Measurements from ENCODE around the gene FUNDC2.

The FUNDC2 gene

DNA sequence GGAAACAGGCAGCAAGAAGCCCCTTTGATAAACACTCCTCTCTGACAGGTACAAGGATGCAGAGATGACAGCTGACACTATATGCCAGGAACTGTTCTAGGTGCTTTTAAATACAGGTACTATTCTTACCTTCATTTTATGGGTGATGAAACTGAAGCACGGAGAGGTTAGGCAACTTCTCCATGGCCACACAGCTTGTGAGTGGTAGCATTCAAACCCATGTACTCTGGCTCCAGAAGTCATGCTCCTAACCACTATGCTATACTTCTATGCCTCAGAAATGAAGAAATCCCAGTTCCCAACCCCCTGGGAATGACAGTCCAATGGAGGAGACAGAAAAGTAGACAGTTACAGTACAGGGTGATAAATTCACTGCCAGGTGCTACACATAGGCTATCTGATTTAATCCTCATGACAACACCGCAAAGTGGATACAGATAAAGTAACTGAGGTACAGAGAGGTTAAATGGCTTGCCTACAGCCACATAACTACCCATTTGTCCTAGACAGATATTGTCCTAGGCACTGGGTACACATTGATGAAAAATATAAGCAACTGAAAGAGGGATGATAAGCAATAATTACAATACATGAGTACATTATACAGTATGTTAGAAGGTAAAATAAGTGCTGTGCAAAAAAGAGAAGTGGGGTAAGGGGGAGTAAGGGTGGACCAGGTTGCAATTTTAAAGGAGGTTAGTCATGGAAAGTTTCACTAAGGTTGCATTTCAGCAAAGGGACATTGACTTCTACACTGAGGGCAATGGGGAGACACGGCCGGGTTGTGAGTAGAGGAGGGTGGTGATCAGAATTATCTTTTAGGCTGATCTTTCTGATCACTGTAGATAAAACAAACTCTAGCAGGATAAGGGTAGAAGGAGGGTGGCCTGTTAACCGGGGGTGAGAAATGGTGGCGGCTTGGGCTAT, 2.5 kb upstream of the FUNDC2 start:
- H3K4me1 ChIP-seq, result peaks cover 13% of the 10 kb centered on the region
- no peak overlapping the region for H3K4me2 ChIP-seq
- H3K27ac ChIP-seq, result no peak overlapping the region
- no peaks in the 10 kb centered on the region for H3K36me3 ChIP-seq
- H3K27me3 ChIP-seq, result peaks cover 46% of the 10 kb centered on the region
- no peak overlapping the region for H3K9ac ChIP-seq
- H3K4me3 ChIP-seq, result no peak overlapping the region
- no peak for TF ChIP-seq Cebpa-rat (IDR thresholded peaks at IDR 0.05)
- H3K9me3 ChIP-seq, result no peaks in the 10 kb centered on the region
- H4K20me1 ChIP-seq, result 0 out of 2 replicates have a peak, but pooled peaks cover 7% of the 10 kb centered on the region

DNA sequence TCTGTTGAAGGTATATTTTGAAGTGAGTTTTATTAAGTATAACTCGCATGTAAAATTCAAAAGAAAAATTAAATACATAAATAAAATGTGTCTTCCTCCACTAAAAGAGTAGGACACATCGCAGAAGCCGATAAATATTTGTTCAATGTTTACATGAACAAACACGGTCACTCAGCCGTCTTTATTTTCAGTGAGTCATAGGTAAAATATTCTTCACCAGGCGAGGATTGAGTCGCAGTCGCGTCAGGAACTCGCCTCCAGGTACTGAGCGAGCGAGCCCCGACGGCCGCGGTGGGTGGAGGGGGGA, 271 bp upstream of the FUNDC2 start:
- 0 out of 2 replicates have a peak, but pooled peaks cover 10% of the 10 kb centered on the region for H4K20me1 ChIP-seq
- H3K27ac ChIP-seq, result no peak overlapping the region
- H3K36me3 ChIP-seq, result no peaks in the 10 kb centered on the region
- peak overlapping the region; percentile 73 for H3K4me3 ChIP-seq
- TF ChIP-seq Cebpa-rat (IDR thresholded peaks at IDR 0.05), result no peak
- H3K4me2 ChIP-seq, result peak overlapping the region; percentile 37; the same call in 1 of the 2 replicates
- H3K9me3 ChIP-seq, result no peaks in the 10 kb centered on the region
- H3K27me3 ChIP-seq, result peaks cover 39% of the 10 kb centered on the region
- H3K4me1 ChIP-seq, result peaks cover 13% of the 10 kb centered on the region
- peak overlapping the region; percentile 63 for H3K9ac ChIP-seq

DNA sequence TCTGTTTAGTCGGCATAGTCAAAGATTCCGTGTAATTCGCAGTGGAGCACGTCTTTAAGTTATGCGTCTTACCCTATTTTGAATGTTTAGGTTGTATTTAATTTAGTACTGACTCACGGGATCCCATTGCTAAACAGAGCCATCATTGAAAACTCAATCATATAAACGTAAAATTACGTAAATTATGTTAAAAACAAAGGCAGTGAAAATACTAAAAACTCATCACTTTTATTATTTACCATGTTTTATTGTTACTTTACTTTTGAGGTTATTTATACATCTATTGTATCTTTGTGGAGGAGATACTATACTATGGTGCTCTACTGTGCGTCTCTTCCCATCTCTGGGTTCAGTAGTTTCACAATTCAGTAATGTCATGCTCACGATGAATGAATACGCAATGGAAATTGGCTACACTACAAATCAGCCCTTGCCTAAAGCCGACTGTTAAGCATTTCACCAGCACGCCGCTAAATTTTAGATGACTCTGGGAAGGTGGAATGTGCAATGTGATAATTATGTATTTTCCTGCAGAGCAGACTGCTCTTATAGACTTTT, 944 bp downstream of the FUNDC2 start:
- no peak for TF ChIP-seq Cebpa-rat (IDR thresholded peaks at IDR 0.05)
- Histone ChIP-seq H3K4me2 (peak overlapping the region; percentile 75), H3K9ac (peak overlapping the region; percentile 90), H3K36me3 (no peaks in the 10 kb centered on the region), H3K4me1 (peaks cover 13% of the 10 kb centered on the region), H3K9me3 (no peaks in the 10 kb centered on the region), H3K27me3 (peaks cover 28% of the 10 kb centered on the region), H4K20me1 (0 out of 2 replicates have a peak, but pooled peaks cover 10% of the 10 kb centered on the region), H3K27ac (peak overlapping the region; percentile 96), H3K4me3 (peak overlapping the region; percentile 73)

DNA sequence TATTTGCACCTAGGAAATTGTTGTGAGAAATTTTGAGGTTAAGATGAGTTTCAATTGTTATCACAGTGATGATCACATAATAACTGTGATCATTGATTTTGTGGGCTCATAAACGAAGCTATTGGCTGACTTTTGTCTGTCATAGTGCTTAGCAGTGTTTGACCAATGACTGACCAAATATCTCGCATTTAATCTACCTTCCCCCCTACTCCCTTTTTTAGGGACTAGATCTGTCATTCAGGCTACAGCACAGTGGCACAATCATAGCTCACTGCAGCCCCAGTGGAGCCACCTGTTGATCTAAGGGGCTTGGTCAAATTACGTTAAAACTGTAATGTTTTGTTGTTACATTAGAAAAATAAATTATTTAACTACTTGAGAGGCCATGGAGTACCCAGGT, 1.5 kb downstream of the FUNDC2 start:
- Histone ChIP-seq H3K9me3 (no peaks in the 10 kb centered on the region), H3K27ac (peak overlapping the region; percentile 96; the same call in 1 of the 2 replicates), H3K27me3 (peaks cover 26% of the 10 kb centered on the region), H3K4me1 (peaks cover 13% of the 10 kb centered on the region), H3K36me3 (no peaks in the 10 kb centered on the region), H3K4me3 (peak overlapping the region; percentile 73), H3K9ac (peak overlapping the region; percentile 90; the same call in 1 of the 2 replicates), H3K4me2 (peak overlapping the region; percentile 75), H4K20me1 (0 out of 2 replicates have a peak, but pooled peaks cover 10% of the 10 kb centered on the region)
- TF ChIP-seq Cebpa-rat (IDR thresholded peaks at IDR 0.05), result no peak

DNA sequence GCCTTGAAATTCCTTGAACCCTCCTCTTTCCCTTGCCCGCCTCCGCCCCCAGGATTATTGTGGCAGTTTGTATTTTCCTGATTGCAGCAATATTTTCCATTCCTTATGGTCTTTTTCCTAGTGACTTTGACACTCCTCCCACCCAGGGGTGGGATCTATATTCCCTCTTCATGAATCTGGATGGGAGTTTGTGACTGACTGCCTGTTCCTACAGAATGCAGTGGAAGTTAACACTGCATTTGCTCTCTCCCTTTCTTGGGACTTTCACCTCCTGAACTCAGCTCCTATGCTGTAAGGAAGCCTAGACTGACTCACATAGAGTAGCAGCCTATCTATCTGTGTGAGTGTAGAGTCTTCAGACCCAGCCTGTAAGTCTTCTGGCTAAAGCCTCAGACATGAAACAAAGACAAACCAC, 2.2 kb downstream of the FUNDC2 start:
- Histone ChIP-seq H3K36me3 (no peaks in the 10 kb centered on the region), H3K9me3 (no peaks in the 10 kb centered on the region), H4K20me1 (0 out of 2 replicates have a peak, but pooled peaks cover 10% of the 10 kb centered on the region), H3K4me1 (peaks cover 13% of the 10 kb centered on the region), H3K4me2 (peak overlapping the region; percentile 75; the same call in 1 of the 2 replicates), H3K27me3 (peaks cover 18% of the 10 kb centered on the region), H3K27ac (no peak overlapping the region), H3K9ac (no peak overlapping the region), H3K4me3 (no peak overlapping the region)
- no peak for TF ChIP-seq Cebpa-rat (IDR thresholded peaks at IDR 0.05)

DNA sequence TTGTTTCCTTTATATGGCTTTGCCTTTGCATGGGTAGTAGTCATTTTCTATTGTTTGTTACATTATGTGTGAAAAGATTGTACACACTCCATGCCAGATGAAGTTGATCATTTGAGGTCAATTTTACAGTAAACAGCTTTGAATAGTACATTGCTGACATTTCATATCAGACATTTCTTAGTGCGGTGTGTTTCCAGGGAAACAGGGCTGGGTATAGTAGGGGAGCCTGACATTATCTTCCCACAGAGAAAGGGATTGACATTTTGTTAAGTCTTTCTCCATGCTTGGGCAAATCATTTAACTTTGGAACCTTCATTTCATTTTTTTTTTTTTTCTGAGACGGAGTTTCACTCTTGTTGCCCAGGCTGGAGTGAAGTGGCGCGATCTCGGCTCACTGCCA, 5.0 kb downstream of the FUNDC2 start:
- Histone ChIP-seq H3K4me3 (no peak overlapping the region), H3K4me2 (no peak overlapping the region), H3K36me3 (peaks cover 12% of the 10 kb centered on the region), H3K4me1 (peaks cover 13% of the 10 kb centered on the region), H3K9me3 (peaks cover 25% of the 10 kb centered on the region), H4K20me1 (0 out of 2 replicates have a peak, but pooled peaks cover 10% of the 10 kb centered on the region), H3K27me3 (peaks cover 8% of the 10 kb centered on the region; the same call in 1 of the 2 replicates), H3K27ac (no peak overlapping the region), H3K9ac (no peak overlapping the region)
- no peak for TF ChIP-seq Cebpa-rat (IDR thresholded peaks at IDR 0.05)

- H4K20me1 ChIP-seq, result no peaks in the 10 kb centered on the region
- H3K4me3 ChIP-seq, result no peak overlapping the region
- H3K9ac ChIP-seq, result no peak overlapping the region
- no peak for TF ChIP-seq Cebpa-rat (IDR thresholded peaks at IDR 0.05)
- no peak overlapping the region for H3K27ac ChIP-seq
- H3K36me3 ChIP-seq, result peaks cover 17% of the 10 kb centered on the region
- H3K9me3 ChIP-seq, result peaks cover 38% of the 10 kb centered on the region
- no peaks in the 10 kb centered on the region for H3K4me1 ChIP-seq
- H3K4me2 ChIP-seq, result no peak overlapping the region
- H3K27me3 ChIP-seq, result peaks cover 7% of the 10 kb centered on the region; the same call in 1 of the 2 replicates
Measured at GRCh38 chrX:155035688-155036087, 9.0 kb downstream of the FUNDC2 start.

DNA sequence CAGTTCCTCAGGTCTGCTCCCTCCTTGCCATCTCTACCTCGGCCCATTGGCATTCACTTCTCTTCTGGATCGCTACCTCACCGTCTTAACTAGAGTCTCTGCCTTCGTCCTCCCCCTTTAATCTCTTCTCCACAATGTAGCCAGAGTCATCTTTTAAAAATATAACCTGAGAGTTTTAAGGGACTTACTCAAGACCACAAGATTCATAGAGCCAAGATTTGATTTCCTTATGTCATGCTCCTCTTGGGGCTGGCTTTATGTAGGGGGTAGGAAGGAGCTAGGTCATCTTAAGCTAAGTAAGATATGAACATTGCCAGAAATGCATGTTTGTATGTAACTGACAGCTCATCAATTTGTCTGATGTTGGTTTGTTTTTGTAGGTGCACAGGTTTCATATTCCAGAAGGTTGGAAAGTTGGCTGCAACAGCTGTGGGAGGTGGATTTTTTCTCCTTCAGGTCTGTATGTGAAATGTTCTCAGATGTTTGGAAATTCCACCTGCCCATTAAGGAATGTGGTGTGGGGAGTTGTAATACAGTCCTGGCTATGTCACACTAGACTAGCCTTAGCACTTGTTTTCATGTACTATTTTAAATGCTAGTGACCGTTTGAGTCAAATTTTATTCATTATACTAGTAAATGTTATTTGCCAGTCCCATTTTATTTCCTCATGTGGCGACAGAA, 19.6 kb downstream of the FUNDC2 start:
- Histone ChIP-seq H4K20me1 (peaks cover 30% of the 10 kb centered on the region; the same call in 1 of the 2 replicates), H3K27ac (no peak overlapping the region), H3K4me1 (no peaks in the 10 kb centered on the region), H3K36me3 (peaks cover 18% of the 10 kb centered on the region), H3K4me3 (no peak overlapping the region), H3K9me3 (no peaks in the 10 kb centered on the region), H3K4me2 (no peak overlapping the region), H3K9ac (no peak overlapping the region), H3K27me3 (peaks cover 84% of the 10 kb centered on the region)
- no peak for TF ChIP-seq Cebpa-rat (IDR thresholded peaks at IDR 0.05)

GRCh38 chrX:155046811-155047528, 20.3 kb downstream of the FUNDC2 start:
- Histone ChIP-seq H3K27me3 (peaks cover 86% of the 10 kb centered on the region), H3K9me3 (no peaks in the 10 kb centered on the region), H3K4me2 (no peak overlapping the region), H3K9ac (no peak overlapping the region), H3K36me3 (peaks cover 25% of the 10 kb centered on the region), H3K27ac (no peak overlapping the region), H3K4me3 (no peak overlapping the region), H3K4me1 (no peaks in the 10 kb centered on the region), H4K20me1 (peaks cover 37% of the 10 kb centered on the region; the same call in 1 of the 2 replicates)
- no peak for TF ChIP-seq Cebpa-rat (IDR thresholded peaks at IDR 0.05)

Data from BLaER1 (cell line).